PFSK-1 (cell line): Measurements from ENCODE around the gene C10orf67.

Experiments
- FOXP2 ChIP-seq: optimal IDR thresholded peaks from 2 replicates; pipeline ENCODE3; 2011; ENCODE audit warnings: borderline replicate concordance, control low read depth, inconsistent platforms; ENCODE audit not compliant: insufficient read depth; ENCODE audit errors: extremely low read length, extremely low read depth
- POLR2AphosphoS5 ChIP-seq: IDR thresholded peaks from 2 replicates; pipeline ENCODE4 v1.6.1; 2012; ENCODE audit warnings: low read depth, mild to moderate bottlenecking, control low read depth, low read length, moderate library complexity
- SIN3A ChIP-seq: IDR thresholded peaks from 2 replicates; pipeline ENCODE4 v1.6.1; 2012; ENCODE audit warnings: mild to moderate bottlenecking, low read length, moderate library complexity, borderline replicate concordance; ENCODE audit not compliant: insufficient read depth
- TAF1 ChIP-seq: IDR thresholded peaks from 2 replicates; pipeline ENCODE4 v1.6.1; 2012; ENCODE audit warnings: low read length, control low read depth, borderline replicate concordance; ENCODE audit not compliant: insufficient read depth
- TF ChIP-seq, protein P1 (sequence below), 2 experiments: IDR thresholded peaks; 2 replicates each; pipeline versions ENCODE4 v1.6.1 to v1.8.0; 2011 to 2012; ENCODE audit warnings: low read depth in 2 of 2, low read length in 2 of 2, control low read depth in 1 of 2, inconsistent platforms in 1 of 2, mild to moderate bottlenecking in 1 of 2, moderate library complexity in 1 of 2; ENCODE audit not compliant: insufficient read depth in 1 of 2

C10orf67 gene

DNA sequence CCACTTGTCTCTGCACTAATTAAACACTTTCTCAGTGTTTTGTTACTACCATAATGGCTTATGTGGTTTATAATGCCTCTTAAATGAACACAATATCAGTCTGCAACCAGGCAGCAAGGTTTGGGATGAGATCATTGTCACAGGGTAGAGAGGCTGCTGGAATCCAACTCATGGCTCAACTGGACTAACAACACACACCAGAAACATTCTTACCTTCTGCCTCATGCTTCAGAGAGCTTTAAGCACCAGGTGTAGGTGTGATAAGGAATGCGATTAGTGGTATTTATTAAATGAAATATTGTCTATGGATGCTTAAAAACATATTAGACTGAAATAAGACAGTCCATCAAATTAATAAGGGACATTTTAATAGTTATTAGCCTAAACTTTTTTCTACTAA, 127.1 kb downstream of the C10orf67 start:
- TF ChIP-seq, protein P1, sequence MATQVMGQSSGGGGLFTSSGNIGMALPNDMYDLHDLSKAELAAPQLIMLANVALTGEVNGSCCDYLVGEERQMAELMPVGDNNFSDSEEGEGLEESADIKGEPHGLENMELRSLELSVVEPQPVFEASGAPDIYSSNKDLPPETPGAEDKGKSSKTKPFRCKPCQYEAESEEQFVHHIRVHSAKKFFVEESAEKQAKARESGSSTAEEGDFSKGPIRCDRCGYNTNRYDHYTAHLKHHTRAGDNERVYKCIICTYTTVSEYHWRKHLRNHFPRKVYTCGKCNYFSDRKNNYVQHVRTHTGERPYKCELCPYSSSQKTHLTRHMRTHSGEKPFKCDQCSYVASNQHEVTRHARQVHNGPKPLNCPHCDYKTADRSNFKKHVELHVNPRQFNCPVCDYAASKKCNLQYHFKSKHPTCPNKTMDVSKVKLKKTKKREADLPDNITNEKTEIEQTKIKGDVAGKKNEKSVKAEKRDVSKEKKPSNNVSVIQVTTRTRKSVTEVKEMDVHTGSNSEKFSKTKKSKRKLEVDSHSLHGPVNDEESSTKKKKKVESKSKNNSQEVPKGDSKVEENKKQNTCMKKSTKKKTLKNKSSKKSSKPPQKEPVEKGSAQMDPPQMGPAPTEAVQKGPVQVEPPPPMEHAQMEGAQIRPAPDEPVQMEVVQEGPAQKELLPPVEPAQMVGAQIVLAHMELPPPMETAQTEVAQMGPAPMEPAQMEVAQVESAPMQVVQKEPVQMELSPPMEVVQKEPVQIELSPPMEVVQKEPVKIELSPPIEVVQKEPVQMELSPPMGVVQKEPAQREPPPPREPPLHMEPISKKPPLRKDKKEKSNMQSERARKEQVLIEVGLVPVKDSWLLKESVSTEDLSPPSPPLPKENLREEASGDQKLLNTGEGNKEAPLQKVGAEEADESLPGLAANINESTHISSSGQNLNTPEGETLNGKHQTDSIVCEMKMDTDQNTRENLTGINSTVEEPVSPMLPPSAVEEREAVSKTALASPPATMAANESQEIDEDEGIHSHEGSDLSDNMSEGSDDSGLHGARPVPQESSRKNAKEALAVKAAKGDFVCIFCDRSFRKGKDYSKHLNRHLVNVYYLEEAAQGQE (IDR thresholded peaks at IDR 0.05; ENCODE audit: insufficient read depth in 1 of 2, low read depth in 2 of 2, low read length in 2 of 2), result no peak
- TF ChIP-seq TAF1 (no peak), SIN3A (no peak), POLR2AphosphoS5 (no peak), FOXP2 (no peak)

DNA sequence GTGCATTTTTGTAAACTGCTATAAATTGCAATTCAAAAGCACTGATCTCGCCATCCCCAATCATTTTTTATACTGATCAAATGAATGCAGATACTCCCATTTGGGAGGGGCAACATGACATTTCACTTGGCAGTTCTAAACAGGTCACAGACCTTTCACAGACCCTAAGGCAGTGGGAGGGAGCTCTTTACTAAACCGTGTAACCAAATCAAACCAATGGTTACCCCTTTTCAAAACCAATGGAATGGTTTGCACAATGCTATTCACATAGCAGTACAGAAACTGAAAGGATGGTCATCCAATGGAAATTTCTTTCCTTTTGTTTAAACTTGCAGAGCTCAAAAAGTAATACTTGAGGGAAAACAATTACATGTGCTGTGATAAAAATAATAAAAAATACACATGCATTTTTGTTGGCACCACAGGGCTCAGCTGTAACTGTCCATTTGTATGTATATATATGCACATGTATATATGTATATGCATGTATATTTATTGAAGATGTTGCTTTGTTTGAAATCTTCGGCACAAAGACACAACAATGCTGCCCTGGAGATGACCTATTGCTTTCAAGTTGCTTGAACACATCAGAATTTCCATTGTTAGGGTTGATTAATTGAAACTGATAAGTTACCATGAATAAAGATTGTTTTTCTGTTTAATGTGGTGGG, 138.5 kb downstream of the C10orf67 start:
- TF ChIP-seq, protein P1 (IDR thresholded peaks at IDR 0.05; ENCODE audit: insufficient read depth in 1 of 2, low read depth in 2 of 2, low read length in 2 of 2), result no peak
- TF ChIP-seq TAF1 (no peak), FOXP2 (no peak), POLR2AphosphoS5 (no peak), SIN3A (no peak)

DNA sequence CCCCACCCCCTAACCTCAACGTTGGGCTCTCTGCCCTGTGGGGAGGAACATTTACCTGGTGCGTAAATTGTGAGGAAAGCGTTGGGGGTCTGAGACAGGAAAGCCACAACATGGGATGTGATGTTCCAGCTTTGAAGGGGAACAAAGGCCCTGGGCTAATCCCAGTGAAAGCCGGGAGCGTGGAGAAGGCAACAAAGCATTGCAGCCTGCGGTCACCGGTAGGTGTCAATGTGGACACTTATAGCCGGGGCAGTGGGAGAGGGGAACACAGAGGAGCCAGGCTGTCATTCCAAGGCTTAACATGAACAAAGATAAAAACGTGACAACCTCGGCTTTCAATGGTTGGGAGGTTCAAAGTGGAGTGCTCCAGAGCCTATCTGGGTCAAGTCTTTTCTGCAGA, 139.8 kb downstream of the C10orf67 start:
- TF ChIP-seq, protein P1 (IDR thresholded peaks at IDR 0.05; ENCODE audit: insufficient read depth in 1 of 2, low read depth in 2 of 2, low read length in 2 of 2), result no peak
- no peak for TF ChIP-seq SIN3A
- no peak for TF ChIP-seq TAF1
- TF ChIP-seq POLR2AphosphoS5, result no peak
- no peak for TF ChIP-seq FOXP2

DNA sequence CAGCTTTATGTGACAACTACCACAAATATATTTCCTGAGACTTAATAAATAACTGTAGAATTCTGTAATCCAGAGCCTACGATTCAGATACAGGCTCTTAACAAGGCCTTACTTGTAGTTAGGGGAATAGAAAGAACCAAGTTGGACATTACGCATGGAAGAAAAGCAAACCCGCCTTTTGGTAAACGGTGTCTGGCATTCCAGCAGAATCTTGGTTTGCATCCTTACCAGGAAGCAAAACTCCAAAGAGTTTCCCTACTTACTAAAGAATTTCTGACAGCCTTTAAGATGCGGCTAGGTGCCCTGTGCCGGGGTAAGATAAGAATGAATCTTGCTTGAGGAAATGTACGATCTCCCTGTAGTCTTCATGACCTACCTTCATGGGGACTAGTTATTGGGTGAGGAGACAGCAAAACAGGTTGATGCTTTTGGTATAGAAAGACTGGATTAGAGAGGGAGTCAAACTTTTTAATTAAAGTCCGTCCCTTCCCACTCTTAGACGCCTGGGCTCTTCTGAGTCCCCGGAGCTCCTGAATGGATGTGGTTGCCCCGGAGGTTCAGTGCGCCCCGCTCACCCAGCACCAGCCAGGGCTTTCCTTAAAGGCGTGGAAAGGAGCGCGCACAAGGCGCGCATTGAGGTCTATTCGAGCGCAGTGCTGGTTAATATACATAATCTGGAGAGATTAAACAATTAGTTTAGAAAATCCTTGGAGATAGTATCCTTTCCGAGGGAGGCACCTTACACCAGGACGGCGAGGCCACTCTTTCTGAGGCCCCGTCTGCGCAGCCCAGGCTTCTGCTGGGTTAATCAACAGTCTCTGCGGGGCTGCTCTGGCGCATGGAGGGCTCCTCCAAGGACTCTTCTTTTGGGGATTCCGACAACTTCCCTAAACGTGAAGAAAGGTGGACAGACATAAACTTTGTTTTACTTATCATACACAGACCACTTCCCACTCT, 140.9 kb downstream of the C10orf67 start:
- TF ChIP-seq, protein P1 (IDR thresholded peaks at IDR 0.05; ENCODE audit: insufficient read depth in 1 of 2, low read depth in 2 of 2, low read length in 2 of 2), result no peak
- TF ChIP-seq TAF1 (no peak), SIN3A (no peak), POLR2AphosphoS5 (no peak), FOXP2 (no peak)
